Keratinocyte (primary cell): ENCODE results near the gene RANBP3. TPM values are rescaled to one million over a fixed set of nuclear protein-coding genes. Genes with fewer than 3 reads are reported as not detected.
"Not testable (repeated sequence)": the region's sequence is repeated elsewhere in the genome, so short reads cannot be mapped to it uniquely, and the experiment has no call there.

Experiments used
- DNase-seq: peaks from one replicate; pipeline ENCODE4 v3.0.0-alpha.2; 2011; ENCODE audit warnings: low read depth, missing footprints, low spot score
- FAIRE-seq: peaks from 2 replicates; lab custom pipeline; 2011; peaks lifted over from hg19 to GRCh38; lab: Jason Lieb, UNC
- H2AFZ ChIP-seq: 2 replicates; pipeline ENCODE4 v1.6.0; 2012; ENCODE audit warnings: low read length, control low read depth, inconsistent platforms; ENCODE audit not compliant: control insufficient read depth
- H3K27ac ChIP-seq: 2 replicates; pipeline ENCODE4 v1.5.1; 2011; ENCODE audit warnings: low read length; ENCODE audit not compliant: control insufficient read depth, insufficient read depth
- H3K27me3 ChIP-seq: 3 replicates; pipeline ENCODE4 v1.6.0; 2011; ENCODE audit warnings: low read length; ENCODE audit not compliant: control insufficient read depth, insufficient read depth; ENCODE audit errors: extremely low read depth
- H3K36me3 ChIP-seq, 2 experiments: 2 replicates in 1 of 2; 3 replicates in 1 of 2; pipeline ENCODE4 v1.5.1; 2011; ENCODE audit warnings: low read length in 2 of 2, mild to moderate bottlenecking in 1 of 2; ENCODE audit not compliant: control insufficient read depth in 2 of 2, insufficient read depth in 2 of 2; ENCODE audit errors: extremely low read depth in 1 of 2
- H3K4me1 ChIP-seq: 3 replicates; pipeline ENCODE4 v1.5.1; 2011; ENCODE audit warnings: low read length; ENCODE audit not compliant: control insufficient read depth, insufficient read depth; ENCODE audit errors: extremely low read depth
- H3K4me2 ChIP-seq: 3 replicates; pipeline ENCODE4 v1.6.0; 2011; ENCODE audit warnings: low read depth, low read length; ENCODE audit not compliant: control insufficient read depth, insufficient read depth; ENCODE audit errors: extremely low read depth
- H3K4me3 ChIP-seq, 3 experiments: fragments of 200-600 bp in 1 of 3; sonication (generic) in 1 of 3; 2 replicates in 2 of 3; 3 replicates in 1 of 3; pipeline ENCODE4 v1.5.1; 2011 to 2016; ENCODE audit warnings: low read length in 3 of 3, mild to moderate bottlenecking in 3 of 3, control low read depth in 2 of 3, inconsistent platforms in 1 of 3, low read depth in 1 of 3, mixed read lengths in 1 of 3, mixed run types in 1 of 3, moderate library complexity in 1 of 3; ENCODE audit not compliant: control insufficient read depth in 2 of 3, insufficient read depth in 2 of 3; ENCODE audit errors: extremely low read depth in 1 of 3
- H3K79me2 ChIP-seq: 2 replicates; pipeline ENCODE4 v1.6.0; 2012; ENCODE audit warnings: low read length; ENCODE audit not compliant: control insufficient read depth, insufficient read depth
- H3K9ac ChIP-seq: 3 replicates; pipeline ENCODE4 v1.6.0; 2011; ENCODE audit warnings: low read length; ENCODE audit not compliant: control insufficient read depth, insufficient read depth; ENCODE audit errors: extremely low read depth
- H3K9me1 ChIP-seq: 3 replicates; pipeline ENCODE4 v1.6.0; 2011; ENCODE audit warnings: low read length; ENCODE audit not compliant: control insufficient read depth, insufficient read depth; ENCODE audit errors: extremely low read depth
- H3K9me3 ChIP-seq: 2 replicates; pipeline ENCODE4 v1.5.1; 2012; ENCODE audit warnings: low read depth, low read length; ENCODE audit not compliant: control insufficient read depth
- H4K20me1 ChIP-seq: 3 replicates; pipeline ENCODE4 v1.6.0; 2011; ENCODE audit warnings: low read length; ENCODE audit not compliant: control insufficient read depth, insufficient read depth; ENCODE audit errors: extremely low read depth
- EZH2 ChIP-seq: IDR thresholded peaks from one replicate; pipeline ENCODE4 v1.6.1; 2012; ENCODE audit warnings: inconsistent platforms, mild to moderate bottlenecking, low read length, moderate library complexity
- dilution Hi-C: fragments of 300-500 bp; cut with MboI; formaldehyde crosslinking; loops from one replicate; pipeline ENCODE4 v1.7.0; 2020; ENCODE audit warnings: low sequenced_read_pairs; ENCODE audit not compliant: extremely low pct_ligation_motif_present
- polyA plus RNA-seq, 5 experiments: library from polyadenylated mRNA; depleted of rRNA in 3 of 5; stranded (reverse) in 3 of 5; stranded (forward) in 1 of 5; unstranded in 1 of 5; fragments of >200 nt; gene quantifications; 1 replicate in 1 of 5; 2 replicates in 3 of 5; 3 replicates in 1 of 5; pipeline versions ENCODE4 v1.2.1 to v1.2.3, GENCODE V29; 2011 to 2012; ENCODE audit warnings: missing spikeins in 2 of 5, low read depth in 1 of 5, low replicate concordance in 1 of 5
- TF ChIP-seq, protein P1 (sequence below), 3 experiments: IDR thresholded peaks in 1 of 3; conservative IDR thresholded peaks in 1 of 3; optimal IDR thresholded peaks in 1 of 3; 2 replicates in 2 of 3; 3 replicates in 1 of 3; pipeline versions ENCODE3 to v1.5.1; 2011; ENCODE audit warnings: low read length in 3 of 3, mild to moderate bottlenecking in 3 of 3, moderate library complexity in 2 of 3, control low read depth in 1 of 3, inconsistent platforms in 1 of 3; ENCODE audit not compliant: insufficient read depth in 2 of 3; ENCODE audit errors: extremely low read depth in 1 of 3

The RANBP3 gene
- polyA plus RNA-seq, 1 donor (not counting 4 experiments of a cell fraction or from before 2014, with no cell fraction given): 36.4 TPM

DNA sequence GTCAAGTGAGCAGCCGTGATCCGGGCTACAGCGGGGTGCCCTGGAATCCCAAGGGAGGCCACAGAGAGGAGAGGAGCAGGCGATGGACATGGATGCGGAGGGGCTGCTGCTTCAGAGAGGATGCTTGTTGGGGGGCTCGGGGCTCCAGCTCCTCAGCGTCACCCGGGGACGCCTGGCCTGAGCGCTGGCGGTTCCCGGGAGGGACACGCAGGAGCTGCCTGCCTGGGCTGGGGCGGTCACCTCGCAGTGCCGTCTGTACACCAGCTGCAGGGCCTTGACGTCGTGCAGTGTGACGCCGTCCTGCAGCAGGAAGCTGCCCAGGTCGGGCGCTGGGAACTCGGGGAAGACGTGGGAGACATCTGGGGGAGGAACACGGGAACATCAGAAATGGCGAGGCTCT is 29.9 kb upstream of the RANBP3 start:
- H3K9ac ChIP-seq: no peak overlapping the region
- H3K79me2 ChIP-seq: no peaks in the 10 kb centered on the region
- no peaks in the 10 kb centered on the region for H3K4me1 ChIP-seq
- no peak overlapping the region for H3K4me3 ChIP-seq
- H2AFZ ChIP-seq: no peak overlapping the region
- H3K4me2 ChIP-seq: no peak overlapping the region
- H3K9me3 ChIP-seq: no peaks in the 10 kb centered on the region
- no peaks in the 10 kb centered on the region for H4K20me1 ChIP-seq
- DNase-seq: no peak
- FAIRE-seq: no peak
- TF ChIP-seq, protein P1, sequence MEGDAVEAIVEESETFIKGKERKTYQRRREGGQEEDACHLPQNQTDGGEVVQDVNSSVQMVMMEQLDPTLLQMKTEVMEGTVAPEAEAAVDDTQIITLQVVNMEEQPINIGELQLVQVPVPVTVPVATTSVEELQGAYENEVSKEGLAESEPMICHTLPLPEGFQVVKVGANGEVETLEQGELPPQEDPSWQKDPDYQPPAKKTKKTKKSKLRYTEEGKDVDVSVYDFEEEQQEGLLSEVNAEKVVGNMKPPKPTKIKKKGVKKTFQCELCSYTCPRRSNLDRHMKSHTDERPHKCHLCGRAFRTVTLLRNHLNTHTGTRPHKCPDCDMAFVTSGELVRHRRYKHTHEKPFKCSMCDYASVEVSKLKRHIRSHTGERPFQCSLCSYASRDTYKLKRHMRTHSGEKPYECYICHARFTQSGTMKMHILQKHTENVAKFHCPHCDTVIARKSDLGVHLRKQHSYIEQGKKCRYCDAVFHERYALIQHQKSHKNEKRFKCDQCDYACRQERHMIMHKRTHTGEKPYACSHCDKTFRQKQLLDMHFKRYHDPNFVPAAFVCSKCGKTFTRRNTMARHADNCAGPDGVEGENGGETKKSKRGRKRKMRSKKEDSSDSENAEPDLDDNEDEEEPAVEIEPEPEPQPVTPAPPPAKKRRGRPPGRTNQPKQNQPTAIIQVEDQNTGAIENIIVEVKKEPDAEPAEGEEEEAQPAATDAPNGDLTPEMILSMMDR (optimal IDR thresholded peaks at IDR 0.05 in 1 of 3, IDR thresholded peaks at IDR 0.05 in 1 of 3, conservative IDR thresholded peaks at IDR 0.05 in 1 of 3; ENCODE audit: extremely low read depth in 1 of 3, insufficient read depth in 2 of 3, low read length in 3 of 3): no peak
- TF ChIP-seq EZH2: no peak
- dilution Hi-C loops: no loop called here
- peaks cover 13 to 21% of the 10 kb centered on the region in 2 experiments for H3K36me3 ChIP-seq
- H3K27ac ChIP-seq: no peak overlapping the region
- H3K27me3 ChIP-seq: no peaks in the 10 kb centered on the region
- no peaks in the 10 kb centered on the region for H3K9me1 ChIP-seq

DNA sequence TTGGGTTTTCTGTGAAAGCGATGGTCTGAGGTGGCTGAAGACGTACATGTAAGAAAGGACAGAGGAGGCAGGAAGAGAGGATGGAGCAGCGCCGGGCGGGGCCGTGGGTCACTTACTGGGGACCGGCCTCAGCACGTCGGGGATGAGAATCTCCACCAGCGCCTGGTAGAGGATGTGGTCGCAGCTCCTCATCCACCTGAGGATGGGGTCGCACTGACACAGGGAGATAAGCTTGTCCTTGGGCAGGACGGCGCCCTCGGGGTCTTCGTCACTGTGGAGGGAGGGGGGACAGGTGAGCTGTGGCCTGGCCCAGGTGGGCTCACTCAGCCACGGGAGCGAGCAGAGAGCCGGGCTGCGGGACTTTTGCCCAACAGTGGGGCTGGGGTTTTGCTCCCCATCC is 29.0 kb upstream of the RANBP3 start:
- H3K79me2 ChIP-seq: no peaks in the 10 kb centered on the region
- no peak for TF ChIP-seq EZH2
- TF ChIP-seq, protein P1 (optimal IDR thresholded peaks at IDR 0.05 in 1 of 3, IDR thresholded peaks at IDR 0.05 in 1 of 3, conservative IDR thresholded peaks at IDR 0.05 in 1 of 3; ENCODE audit: extremely low read depth in 1 of 3, insufficient read depth in 2 of 3, low read length in 3 of 3): no peak
- H3K27me3 ChIP-seq: no peaks in the 10 kb centered on the region
- H3K36me3 ChIP-seq: peaks cover 18 to 23% of the 10 kb centered on the region in 2 experiments
- H3K9me1 ChIP-seq: no peaks in the 10 kb centered on the region
- no peak overlapping the region for H3K27ac ChIP-seq
- no peaks in the 10 kb centered on the region for H3K4me1 ChIP-seq
- H2AFZ ChIP-seq: no peak overlapping the region
- dilution Hi-C loops: no loop called here
- no peak overlapping the region for H3K9ac ChIP-seq
- H3K9me3 ChIP-seq: no peaks in the 10 kb centered on the region
- H4K20me1 ChIP-seq: no peaks in the 10 kb centered on the region
- DNase-seq (no peak), FAIRE-seq (no peak)
- H3K4me3 ChIP-seq: no peak overlapping the region
- H3K4me2 ChIP-seq: no peak overlapping the region

DNA sequence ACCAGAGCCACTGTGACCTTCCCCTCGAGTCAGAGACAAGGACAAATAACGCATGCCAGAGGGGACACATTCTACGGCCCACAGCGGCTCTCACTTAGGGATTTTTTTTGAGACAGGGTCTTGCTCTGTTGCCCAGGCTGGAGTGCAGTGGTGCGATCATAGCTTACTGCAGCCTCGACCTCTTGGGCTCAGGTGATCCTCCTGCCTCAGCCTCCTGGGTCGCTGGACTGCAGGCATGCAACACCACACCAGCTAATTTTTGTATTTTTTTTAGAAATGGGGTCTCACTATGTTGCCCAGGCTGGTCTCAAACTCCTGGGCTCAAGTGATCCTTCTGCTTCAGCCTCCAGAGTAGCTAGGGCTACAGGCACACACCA is 28.1 kb upstream of the RANBP3 start:
- H3K27me3 ChIP-seq, H3K9me3 ChIP-seq, H3K79me2 ChIP-seq, DNase-seq, H3K4me2 ChIP-seq, H3K9me1 ChIP-seq, H3K9ac ChIP-seq, H3K27ac ChIP-seq, H4K20me1 ChIP-seq, H3K4me1 ChIP-seq, H2AFZ ChIP-seq, H3K4me3 ChIP-seq, dilution Hi-C loops, FAIRE-seq: not testable (repeated sequence)
- H3K36me3 ChIP-seq: peaks cover 16 to 18% of the 10 kb centered on the region in 2 experiments
